AG04450 (cell line): ENCODE data around the gene TWF1. TPM values are rescaled to one million over a fixed set of nuclear protein-coding genes. Genes with fewer than 3 reads are reported as not detected.

ENCODE experiments used
- CTCF ChIA-PET: fragments of 300-600, 350-600 bp; formaldehyde crosslinking; extraction: SDS; loops from one replicate; lab custom pipeline; 2022; ENCODE audit warnings: antibody characterized with exemption, inconsistent platforms; lab: Charles Lee
- POLR2A ChIA-PET: fragments of 350-600 bp; formaldehyde crosslinking; extraction: SDS; loops from one replicate; lab custom pipeline; 2021; ENCODE audit warnings: antibody characterized with exemption, inconsistent platforms; lab: Yijun Ruan, JAX
- DNase-seq: peaks from one replicate; pipeline ENCODE4 v3.0.0-alpha.2; 2011; ENCODE audit warnings: low read depth, low spot score
- H3K27ac ChIP-seq: one replicate; pipeline ENCODE4 v1.5.1; 2012; ENCODE audit warnings: low read depth, low read length, control low read depth
- H3K27me3 ChIP-seq: one replicate; pipeline ENCODE4 v1.6.0; 2012; ENCODE audit warnings: low read length; ENCODE audit not compliant: control insufficient read depth, insufficient read depth
- H3K4me3 ChIP-seq: 2 replicates; pipeline ENCODE4 v1.5.1; 2011; ENCODE audit warnings: mild to moderate bottlenecking, low read depth, low read length, control low read depth
- H3K9me3 ChIP-seq: 2 replicates; pipeline ENCODE4 v1.5.1; 2012; ENCODE audit warnings: low read length; ENCODE audit not compliant: control insufficient read depth, insufficient read depth
- CTCF ChIP-seq: IDR thresholded peaks from 2 replicates; pipeline ENCODE4 v1.5.1; 2011; ENCODE audit warnings: low read depth, low read length, control low read depth, inconsistent platforms
- polyA plus RNA-seq: library from polyadenylated mRNA; depleted of rRNA; stranded (reverse); fragments of >200 nt; gene quantifications from 2 replicates; pipeline ENCODE4 v1.2.3, GENCODE V29; 2011

The TWF1 gene
- polyA plus RNA-seq, 1 experiment, result 147 TPM

GRCh38 chr12:43842259-43842658 is 36.1 kb upstream of the TWF1 start:
- H3K4me3 ChIP-seq, result no peak overlapping the region
- ChIA-PET POLR2A (no interaction called here), CTCF (no interaction called here)
- no peak for DNase-seq
- no peak overlapping the region for H3K27ac ChIP-seq
- H3K9me3 ChIP-seq, result no peaks in the 10 kb centered on the region
- no peak for TF ChIP-seq CTCF
- H3K27me3 ChIP-seq, result no peaks in the 10 kb centered on the region

- H3K27ac ChIP-seq, result no peak overlapping the region
- DNase-seq, result no peak
- no peaks in the 10 kb centered on the region for H3K9me3 ChIP-seq
- H3K27me3 ChIP-seq, result no peaks in the 10 kb centered on the region
- ChIA-PET POLR2A (interaction anchor here (0.7 kb wide), 1 partner anchor 1476 kb away, joined by 3 read pairs; no protein-coding TSS in a partner anchor), CTCF (interaction anchor here (1.5 kb wide), 1 partner anchor 42 kb away, joined by 5 read pairs; no protein-coding TSS in a partner anchor)
- TF ChIP-seq CTCF, result no peak
- no peak overlapping the region for H3K4me3 ChIP-seq
Measured at GRCh38 chr12:43841253-43841652, 35.1 kb upstream of the TWF1 start.

GRCh38 chr12:43840338-43840737 is 34.2 kb upstream of the TWF1 start:
- no peak overlapping the region for H3K27ac ChIP-seq
- POLR2A ChIA-PET, result no interaction called here
- TF ChIP-seq CTCF, result no peak
- DNase-seq, result no peak
- H3K27me3 ChIP-seq, result no peaks in the 10 kb centered on the region
- CTCF ChIA-PET, result interaction anchor here (0.6 to 1.5 kb wide), 2 partner anchors 43 to 300 kb away, joined by 5 to 8 read pairs; no protein-coding TSS in a partner anchor
- no peaks in the 10 kb centered on the region for H3K9me3 ChIP-seq
- no peak overlapping the region for H3K4me3 ChIP-seq

- no peaks in the 10 kb centered on the region for H3K27me3 ChIP-seq
- ChIA-PET POLR2A (interaction anchor here (2.3 kb wide), 1 partner anchor 30 kb away, joined by 22 read pairs; the partner anchor contains the start of gene TWF1), CTCF (interaction anchor here (0.9 kb wide), 1 partner anchor 20 kb away, joined by 3 read pairs; no protein-coding TSS in a partner anchor)
- H3K9me3 ChIP-seq, result no peaks in the 10 kb centered on the region
- peak overlapping the region; percentile 72 for H3K4me3 ChIP-seq
- no peak for TF ChIP-seq CTCF
- H3K27ac ChIP-seq, result peak overlapping the region; percentile 82
- DNase-seq, result no peak
Measured at GRCh38 chr12:43836475-43836989, 30.4 kb upstream of the TWF1 start.
